Endothelial cell of umbilical vein (primary cell): ENCODE data around the gene PPBP. TPM values are rescaled to one million over a fixed set of nuclear protein-coding genes. Genes with fewer than 3 reads are reported as not detected.

Experiments used
- BruUV-seq: library from RNA; stranded (reverse); fragments of 400-500 nt; replicated peaks from 2 replicates; lab custom pipeline; 2021; lab: Mats Ljungman, UMichigan
- CTCF ChIA-PET: fragments of 300-600, 350-600 bp; sonication (Branson Sonifier 250); formaldehyde crosslinking; loops from one replicate; lab custom pipeline; 2021; ENCODE audit warnings: antibody characterized with exemption, inconsistent platforms; lab: Charles Lee
- POLR2A ChIA-PET: fragments of 300-600, 350-600 bp; sonication (Branson Sonifier 250); formaldehyde crosslinking; loops from one replicate; lab custom pipeline; 2021; ENCODE audit warnings: antibody characterized with exemption, inconsistent platforms; lab: Charles Lee
- DNase-seq: peaks from one replicate; pipeline ENCODE4 v3.0.0-alpha.2; 2011; ENCODE audit warnings: low read depth, low spot score
- FAIRE-seq: peaks from 2 replicates; lab custom pipeline; 2011; peaks lifted over from hg19 to GRCh38; lab: Jason Lieb, UNC
- H2AFZ ChIP-seq: 2 replicates; pipeline ENCODE4 v1.6.0; 2012; ENCODE audit warnings: low read depth, low read length, control low read depth, inconsistent platforms
- H3K27ac ChIP-seq: 2 replicates; pipeline ENCODE4 v1.5.1; 2011; ENCODE audit warnings: low read depth, mild to moderate bottlenecking, control low read depth, low read length, moderate library complexity; ENCODE audit not compliant: insufficient read depth
- H3K27me3 ChIP-seq, 2 experiments: 2 replicates each; pipeline versions ENCODE4 v1.6.0 to v1.6.1; 2011; ENCODE audit warnings: low read length in 2 of 2, mixed read lengths in 1 of 2; ENCODE audit not compliant: control insufficient read depth in 2 of 2, insufficient read depth in 2 of 2
- H3K36me3 ChIP-seq, 2 experiments: 2 replicates in 1 of 2; 3 replicates in 1 of 2; pipeline ENCODE4 v1.5.1; 2011; ENCODE audit warnings: low read length in 2 of 2, mild to moderate bottlenecking in 1 of 2, moderate library complexity in 1 of 2; ENCODE audit not compliant: control insufficient read depth in 2 of 2, insufficient read depth in 2 of 2; ENCODE audit errors: extremely low read depth in 1 of 2
- H3K4me1 ChIP-seq: 3 replicates; pipeline ENCODE4 v1.5.1; 2011; ENCODE audit warnings: mild to moderate bottlenecking, low read length; ENCODE audit not compliant: control insufficient read depth, insufficient read depth; ENCODE audit errors: extremely low read depth
- H3K4me2 ChIP-seq: 2 replicates; pipeline ENCODE4 v1.6.1; 2011; ENCODE audit warnings: low read length, control low read depth, mixed read lengths; ENCODE audit not compliant: insufficient read depth
- H3K4me3 ChIP-seq, 3 experiments: fragments of 200-600 bp in 1 of 3; sonication (generic), shearing (Covaris generic) in 1 of 3; replicated peaks in 1 of 3; 2 replicates each; pipeline ENCODE4 v1.5.1; 2011 to 2016; ENCODE audit warnings: control low read depth in 3 of 3, low read length in 3 of 3, mild to moderate bottlenecking in 2 of 3, inconsistent platforms in 1 of 3, low read depth in 1 of 3, moderate library complexity in 1 of 3; ENCODE audit not compliant: insufficient read depth in 1 of 3
- H3K79me2 ChIP-seq: 2 replicates; pipeline ENCODE4 v1.6.0; 2012; ENCODE audit warnings: low read length, inconsistent platforms; ENCODE audit not compliant: control insufficient read depth, insufficient read depth
- H3K9ac ChIP-seq: replicated peaks from 2 replicates; pipeline ENCODE3; 2011; ENCODE audit warnings: low read length, control low read depth; ENCODE audit not compliant: insufficient read depth; ENCODE audit errors: extremely low read depth
- H3K9me1 ChIP-seq: replicated peaks from 3 replicates; pipeline ENCODE4 v1.6.0; 2011; ENCODE audit warnings: mild to moderate bottlenecking, low read length; ENCODE audit not compliant: control insufficient read depth, insufficient read depth; ENCODE audit errors: extremely low read depth
- H3K9me3 ChIP-seq: replicated peaks from 2 replicates; pipeline ENCODE4 v1.5.1; 2012; ENCODE audit warnings: low read length, inconsistent platforms; ENCODE audit not compliant: control insufficient read depth, insufficient read depth
- H4K20me1 ChIP-seq: replicated peaks from 2 replicates; pipeline ENCODE3; 2011; ENCODE audit warnings: mild to moderate bottlenecking, low read length; ENCODE audit not compliant: control insufficient read depth, insufficient read depth; ENCODE audit errors: extremely low read depth
- EZH2 ChIP-seq: IDR thresholded peaks from 2 replicates; pipeline ENCODE4 v1.6.1; 2012; ENCODE audit warnings: borderline replicate concordance, low read depth, mild to moderate bottlenecking, moderate library complexity, low read length, inconsistent platforms; ENCODE audit not compliant: severe bottlenecking
- FOS ChIP-seq: IDR thresholded peaks from 2 replicates; pipeline ENCODE4 v1.6.1; 2011; ENCODE audit warnings: mild to moderate bottlenecking, low read length, moderate library complexity, borderline replicate concordance; ENCODE audit not compliant: insufficient read depth
- JUN ChIP-seq: IDR thresholded peaks from 2 replicates; pipeline ENCODE4 v1.6.1; 2011; ENCODE audit warnings: borderline replicate concordance, low read depth; ENCODE audit not compliant: insufficient read length, insufficient read depth
- MYC ChIP-seq: IDR thresholded peaks from one replicate; pipeline ENCODE4 v1.6.1; 2011; ENCODE audit warnings: mild to moderate bottlenecking, low read depth, low read length
- POLR2A ChIP-seq: IDR thresholded peaks from 2 replicates; pipeline ENCODE4 v1.6.1; 2012; ENCODE audit warnings: low read depth, mild to moderate bottlenecking, control low read depth, low read length
- POLR2AphosphoS5 ChIP-seq: IDR thresholded peaks from 2 replicates; pipeline ENCODE4 v1.6.1; 2012; ENCODE audit warnings: low read depth, mild to moderate bottlenecking, control low read depth, low read length, moderate library complexity; ENCODE audit not compliant: insufficient read depth
- dilution Hi-C: fragments of 300-500 bp; cut with MboI; formaldehyde crosslinking; loops from one replicate; pipeline ENCODE4 v1.15.0; 2019; ENCODE audit warnings: low sequenced_read_pairs; ENCODE audit not compliant: extremely low pct_ligation_motif_present
- intact Hi-C: fragments of 100-400 bp; cut with micrococcal nuclease; formaldehyde crosslinking; loops from one replicate; pipeline ENCODE4 v1.10.0; 2022
- polyA plus RNA-seq, 4 experiments: library from polyadenylated mRNA; depleted of rRNA in 3 of 4; stranded (reverse) in 3 of 4; unstranded in 1 of 4; fragments of >200 nt; gene quantifications; 2 replicates each; pipeline versions ENCODE4 v1.2.1 to v1.2.3, GENCODE V29; 2011 to 2012; ENCODE audit warnings: missing spikeins in 1 of 4
- small RNA-seq: library from RNA; depleted of rRNA; stranded (forward); fragments of <200 nt; gene quantifications from one replicate; pipeline ENCODE3, GENCODE V24; 2012; ENCODE audit warnings: low replicate concordance, low read depth; ENCODE audit not compliant: insufficient read depth, insufficient read length
- total RNA-seq: library from RNA; stranded (reverse); gene quantifications from 2 replicates; pipeline ENCODE4 v1.2.3, GENCODE V29; 2021
- TF ChIP-seq, protein P1 (sequence below), 2 donors: IDR thresholded peaks; 1 replicate in 1 of 2; 2 replicates in 1 of 2; pipeline ENCODE4 v1.5.1; 2011; ENCODE audit warnings: low read length in 2 of 2, mild to moderate bottlenecking in 2 of 2, moderate library complexity in 2 of 2, control low read depth in 1 of 2, inconsistent platforms in 1 of 2, low read depth in 1 of 2; ENCODE audit not compliant: insufficient read depth in 1 of 2; ENCODE audit errors: extremely low read depth in 1 of 2

The PPBP gene
- total and polyA plus RNA-seq, 2 donors (not counting 3 experiments of a cell fraction or from before 2014, with no cell fraction given): not detected

DNA sequence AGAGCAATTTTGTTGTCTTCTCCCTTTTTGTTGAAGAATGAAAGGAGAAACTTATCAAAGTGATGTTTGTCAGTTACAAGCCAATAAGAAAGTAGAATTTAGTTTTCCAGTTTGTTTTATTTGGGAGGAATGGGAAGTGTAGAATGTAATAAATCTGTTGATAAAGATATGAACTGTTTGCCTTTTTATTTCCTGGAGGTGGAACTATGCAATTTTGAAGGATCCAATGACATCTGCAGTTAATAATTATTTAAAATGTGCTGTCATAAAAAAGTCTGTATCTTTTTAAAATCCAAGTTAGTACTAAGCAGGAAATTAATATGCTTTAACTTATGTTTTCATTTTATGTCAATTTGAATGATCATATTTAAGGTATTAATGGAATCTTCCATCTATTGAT, 51.0 kb downstream of the PPBP start:
- dilution Hi-C loops: no loop called here

More for the DNA sequence above, 51.0 kb downstream of the PPBP start:
- H3K9me1 ChIP-seq: no peaks in the 10 kb centered on the region
- no peak overlapping the region for H3K27ac ChIP-seq
- no peak overlapping the region for H2AFZ ChIP-seq
- intact Hi-C loops: no loop called here
- no peak overlapping the region for H3K9ac ChIP-seq
- no peaks in the 10 kb centered on the region for H3K9me3 ChIP-seq
- H3K4me3 ChIP-seq: no peak overlapping the region
- BruUV-seq: no TSS peak
- FAIRE-seq: no peak
- no peaks in the 10 kb centered on the region for H3K27me3 ChIP-seq
- ChIA-PET CTCF (no interaction called here), POLR2A (no interaction called here)
- no peaks in the 10 kb centered on the region for H3K79me2 ChIP-seq
- H3K4me2 ChIP-seq: no peak overlapping the region
- DNase-seq: no peak
- H3K4me1 ChIP-seq: no peaks in the 10 kb centered on the region
- TF ChIP-seq POLR2AphosphoS5: no peak
- no peak for TF ChIP-seq EZH2
- no peak for TF ChIP-seq JUN
- TF ChIP-seq MYC: no peak
- TF ChIP-seq, protein P1, sequence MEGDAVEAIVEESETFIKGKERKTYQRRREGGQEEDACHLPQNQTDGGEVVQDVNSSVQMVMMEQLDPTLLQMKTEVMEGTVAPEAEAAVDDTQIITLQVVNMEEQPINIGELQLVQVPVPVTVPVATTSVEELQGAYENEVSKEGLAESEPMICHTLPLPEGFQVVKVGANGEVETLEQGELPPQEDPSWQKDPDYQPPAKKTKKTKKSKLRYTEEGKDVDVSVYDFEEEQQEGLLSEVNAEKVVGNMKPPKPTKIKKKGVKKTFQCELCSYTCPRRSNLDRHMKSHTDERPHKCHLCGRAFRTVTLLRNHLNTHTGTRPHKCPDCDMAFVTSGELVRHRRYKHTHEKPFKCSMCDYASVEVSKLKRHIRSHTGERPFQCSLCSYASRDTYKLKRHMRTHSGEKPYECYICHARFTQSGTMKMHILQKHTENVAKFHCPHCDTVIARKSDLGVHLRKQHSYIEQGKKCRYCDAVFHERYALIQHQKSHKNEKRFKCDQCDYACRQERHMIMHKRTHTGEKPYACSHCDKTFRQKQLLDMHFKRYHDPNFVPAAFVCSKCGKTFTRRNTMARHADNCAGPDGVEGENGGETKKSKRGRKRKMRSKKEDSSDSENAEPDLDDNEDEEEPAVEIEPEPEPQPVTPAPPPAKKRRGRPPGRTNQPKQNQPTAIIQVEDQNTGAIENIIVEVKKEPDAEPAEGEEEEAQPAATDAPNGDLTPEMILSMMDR (IDR thresholded peaks at IDR 0.05; ENCODE audit: extremely low read depth in 1 of 2, insufficient read depth in 1 of 2, low read depth in 1 of 2, low read length in 2 of 2): no peak
- TF ChIP-seq FOS: no peak
- TF ChIP-seq POLR2A: no peak
- no peaks in the 10 kb centered on the region for H3K36me3 ChIP-seq
- H4K20me1 ChIP-seq: no peaks in the 10 kb centered on the region

Small RNAs within 50 kb of the gene (small RNA-seq; reads per million reads assigned to genes)
- gene RN7SL218P: not detected

Other genes starting within 250 kb of the PPBP start
- gene CXCL8, start 247.6 kb downstream of the PPBP start, total RNA-seq: 5.2 and 12.6 TPM in 2 replicates
- 3.4 and 6.4 TPM in 2 replicates for gene CXCL8, start 247.6 kb downstream of the PPBP start, polyA plus RNA-seq
- 0.25 and 1.2 TPM in 2 replicates for gene CXCL6, start 151.5 kb downstream of the PPBP start, total RNA-seq
- 0.78 and 0.81 TPM in 2 replicates for gene CXCL6, start 151.5 kb downstream of the PPBP start, polyA plus RNA-seq
- not detected in 2 replicates for gene PF4V1, start 134.9 kb downstream of the PPBP start, total RNA-seq
- gene PF4V1, start 134.9 kb downstream of the PPBP start, polyA plus RNA-seq: not detected in 2 replicates
- 9.0 and 20.0 TPM in 2 replicates for gene CXCL1, start 118.8 kb downstream of the PPBP start, total RNA-seq
- 26.7 and 36.0 TPM in 2 replicates for gene CXCL1, start 118.8 kb downstream of the PPBP start, polyA plus RNA-seq
- not detected in 2 replicates for gene PF4, start 6.2 kb downstream of the PPBP start, total RNA-seq
- gene PF4, start 6.2 kb downstream of the PPBP start, polyA plus RNA-seq: not detected in 2 replicates
- gene CXCL5, start 10.5 kb upstream of the PPBP start, total RNA-seq: 0.21 and 0.33 TPM in 2 replicates
- 0.25 and 0.40 TPM in 2 replicates for gene CXCL5, start 10.5 kb upstream of the PPBP start, polyA plus RNA-seq
- gene CXCL3, start 50.5 kb upstream of the PPBP start, total RNA-seq: 1.3 and 1.4 TPM in 2 replicates
- 1.1 TPM in 2 replicates for gene CXCL3, start 50.5 kb upstream of the PPBP start, polyA plus RNA-seq
- 6.2 and 8.6 TPM in 2 replicates for gene CXCL2, start 111.0 kb upstream of the PPBP start, total RNA-seq
- gene CXCL2, start 111.0 kb upstream of the PPBP start, polyA plus RNA-seq: 15.1 and 15.9 TPM in 2 replicates
- 12.4 and 15.2 TPM in 2 replicates for gene MTHFD2L, start 169.9 kb upstream of the PPBP start, total RNA-seq
- 4.4 and 6.9 TPM in 2 replicates for gene MTHFD2L, start 169.9 kb upstream of the PPBP start, polyA plus RNA-seq